OCI-LY7 (cell line): ENCODE measurements around the gene PLEKHH2.

Source experiments
- CTCF ChIP-seq: fragments of 200-600 bp; sonication (generic); conservative IDR thresholded peaks from 2 replicates; pipeline ENCODE4 v1.5.1; 2014; ENCODE audit warnings: mild to moderate bottlenecking, antibody characterized with exemption, low read length, moderate library complexity, mixed read lengths
- EZH2phosphoT487 ChIP-seq: fragments of 200-600 bp; sonication (generic); IDR thresholded peaks from 2 replicates; pipeline ENCODE4 v1.6.1; 2018; ENCODE audit warnings: low read depth, borderline replicate concordance, mild to moderate bottlenecking, mixed run types, antibody characterized with exemption, low read length, moderate library complexity, mixed read lengths

DNA sequence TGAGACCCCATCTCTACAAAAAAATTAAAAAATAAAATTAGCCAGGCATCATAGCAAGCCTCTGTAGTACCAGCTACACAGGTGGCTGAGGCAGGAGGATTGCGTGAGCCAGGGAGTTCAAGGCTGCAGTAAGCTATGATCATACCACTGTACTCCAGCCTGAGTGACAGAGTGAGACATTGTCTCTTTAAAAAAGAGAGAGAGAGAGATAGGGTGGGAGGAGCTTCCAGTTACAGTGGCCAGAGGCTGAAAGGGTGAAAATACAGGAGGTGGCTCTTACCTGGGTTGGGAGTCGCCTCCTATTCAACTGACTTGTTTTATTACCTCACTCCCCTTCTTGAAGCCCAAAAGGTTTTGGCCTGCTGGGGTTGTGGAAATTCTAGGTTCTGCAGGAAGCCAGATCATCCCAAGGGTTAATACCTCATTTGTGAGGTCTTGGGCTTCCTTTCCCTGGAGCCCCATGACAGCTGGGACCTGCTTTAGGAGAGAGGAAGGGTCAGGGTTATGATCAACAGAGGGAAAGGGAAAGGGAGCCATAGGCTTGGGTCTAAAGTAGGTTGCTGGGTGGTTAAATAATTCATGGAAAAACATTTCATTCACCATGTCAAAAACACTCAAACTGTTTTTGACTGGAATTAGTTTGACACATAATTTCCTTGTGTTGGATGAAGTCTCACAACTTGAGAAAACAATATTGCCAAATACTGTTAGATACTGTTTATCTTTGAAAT, 154.1 kb downstream of the PLEKHH2 start:
- TF ChIP-seq CTCF = no peak
- TF ChIP-seq EZH2phosphoT487 = no peak
